Activated naive CD8-positive, alpha-beta T cell treated with anti-CD3 and anti-CD28 coated beads, Interleukin-2, amount 50 U/mL, for 24 hours (primary cell): ENCODE measurements around the gene EIF3B.
"Not testable (repeated sequence)": the region's sequence is repeated elsewhere in the genome, so short reads cannot be mapped to it uniquely, and the experiment has no call there.

Experiments
- ATAC-seq: fragments of 150-1000 bp; cut with Tn5 transposase; one replicate; pipeline ENCODE4 v1.10.0; 2021
- DNase-seq: peaks from one replicate; pipeline ENCODE4 v3.0.0; 2021
- H3K27ac Mint-ChIP-seq: one replicate; pipeline ENCODE4 v1.8.0; 2021; ENCODE audit warnings: mild to moderate bottlenecking, mixed read lengths
- H3K27me3 Mint-ChIP-seq: one replicate; pipeline ENCODE4 v1.8.0; 2021; ENCODE audit warnings: mixed read lengths
- H3K36me3 Mint-ChIP-seq: one replicate; pipeline ENCODE4 v1.8.0; 2021; ENCODE audit warnings: low read depth, mixed read lengths
- H3K4me1 Mint-ChIP-seq: one replicate; pipeline ENCODE4 v1.8.0; 2021; ENCODE audit warnings: mixed read lengths
- H3K4me3 Mint-ChIP-seq: one replicate; pipeline ENCODE4 v1.8.0; 2021; ENCODE audit warnings: mild to moderate bottlenecking, moderate library complexity, mixed read lengths
- H3K9me3 Mint-ChIP-seq: one replicate; pipeline ENCODE4 v1.8.0; 2021; ENCODE audit warnings: mixed read lengths

EIF3B gene

GRCh38 chr7:2357571-2357970 lies 2.9 kb downstream of the EIF3B start:
- ATAC-seq = no peak
- Mint-ChIP-seq H3K27me3 (peaks cover 3% of the 10 kb centered on the region), H3K36me3 (peaks cover 57% of the 10 kb centered on the region), H3K4me3 (peak overlapping the region; percentile 87), H3K4me1 (peaks cover 56% of the 10 kb centered on the region), H3K27ac (peak overlapping the region; percentile 50), H3K9me3 (no peaks in the 10 kb centered on the region)
- DNase-seq = no peak

GRCh38 chr7:2358968-2359527 lies 4.4 kb downstream of the EIF3B start:
- no peak overlapping the region for H3K4me3 Mint-ChIP-seq
- DNase-seq = no peak
- H3K9me3 Mint-ChIP-seq = no peaks in the 10 kb centered on the region
- ATAC-seq = no peak
- peaks cover 49% of the 10 kb centered on the region for H3K4me1 Mint-ChIP-seq
- H3K27ac Mint-ChIP-seq = peak overlapping the region; percentile 13
- H3K27me3 Mint-ChIP-seq = peaks cover 3% of the 10 kb centered on the region
- peaks cover 70% of the 10 kb centered on the region for H3K36me3 Mint-ChIP-seq

- DNase-seq = no peak
- Mint-ChIP-seq H3K27me3 (no peaks in the 10 kb centered on the region), H3K9me3 (no peaks in the 10 kb centered on the region), H3K27ac (peak overlapping the region; percentile 13), H3K36me3 (peaks cover 71% of the 10 kb centered on the region), H3K4me3 (no peak overlapping the region), H3K4me1 (peaks cover 44% of the 10 kb centered on the region)
- ATAC-seq = no peak
Observed at GRCh38 chr7:2359610-2360009, 5.0 kb downstream of the EIF3B start.

GRCh38 chr7:2360796-2361195 lies 6.2 kb downstream of the EIF3B start:
- Mint-ChIP-seq H3K9me3 (no peaks in the 10 kb centered on the region), H3K4me1 (peaks cover 44% of the 10 kb centered on the region), H3K27me3 (no peaks in the 10 kb centered on the region), H3K36me3 (peaks cover 80% of the 10 kb centered on the region), H3K27ac (peak overlapping the region; percentile 29), H3K4me3 (no peak overlapping the region)
- no peak for DNase-seq
- ATAC-seq = no peak

GRCh38 chr7:2362385-2363088 lies 7.9 kb downstream of the EIF3B start:
- ATAC-seq = no peak
- Mint-ChIP-seq H3K9me3 (no peaks in the 10 kb centered on the region), H3K4me3 (no peak overlapping the region), H3K27ac (peak overlapping the region; percentile 14), H3K4me1 (peaks cover 28% of the 10 kb centered on the region), H3K36me3 (peaks cover 79% of the 10 kb centered on the region), H3K27me3 (no peaks in the 10 kb centered on the region)
- DNase-seq = no peak

- Mint-ChIP-seq H3K36me3 (peaks cover 81% of the 10 kb centered on the region), H3K4me3 (no peak overlapping the region), H3K9me3 (no peaks in the 10 kb centered on the region), H3K4me1 (no peaks in the 10 kb centered on the region), H3K27me3 (no peaks in the 10 kb centered on the region), H3K27ac (no peak overlapping the region)
- no peak for DNase-seq
- no peak for ATAC-seq
Observed at GRCh38 chr7:2369139-2369538, 14.5 kb downstream of the EIF3B start.

GRCh38 chr7:2371329-2371728 lies 16.7 kb downstream of the EIF3B start:
- Mint-ChIP-seq H3K27ac (no peak overlapping the region), H3K27me3 (no peaks in the 10 kb centered on the region), H3K4me1 (no peaks in the 10 kb centered on the region), H3K4me3 (no peak overlapping the region), H3K36me3 (peaks cover 79% of the 10 kb centered on the region), H3K9me3 (no peaks in the 10 kb centered on the region)
- no peak for DNase-seq
- no peak for ATAC-seq

- Mint-ChIP-seq H3K27me3 (no peaks in the 10 kb centered on the region), H3K4me3 (no peak overlapping the region), H3K9me3 (no peaks in the 10 kb centered on the region), H3K27ac (no peak overlapping the region), H3K4me1 (no peaks in the 10 kb centered on the region), H3K36me3 (peaks cover 78% of the 10 kb centered on the region)
- no peak for ATAC-seq
- no peak for DNase-seq
Observed at GRCh38 chr7:2372724-2373123, 18.1 kb downstream of the EIF3B start.

- H3K4me3 Mint-ChIP-seq = no peak overlapping the region
- peaks cover 78% of the 10 kb centered on the region for H3K36me3 Mint-ChIP-seq
- H3K27me3 Mint-ChIP-seq = no peaks in the 10 kb centered on the region
- DNase-seq (no peak), ATAC-seq (no peak)
- H3K4me1 Mint-ChIP-seq = no peaks in the 10 kb centered on the region
- H3K27ac Mint-ChIP-seq = no peak overlapping the region
- H3K9me3 Mint-ChIP-seq = no peaks in the 10 kb centered on the region
Observed at GRCh38 chr7:2373124-2373556, 18.5 kb downstream of the EIF3B start.

GRCh38 chr7:2373646-2374045 lies 19.0 kb downstream of the EIF3B start:
- no peak overlapping the region for H3K4me3 Mint-ChIP-seq
- DNase-seq (no peak), ATAC-seq (no peak)
- no peaks in the 10 kb centered on the region for H3K9me3 Mint-ChIP-seq
- no peaks in the 10 kb centered on the region for H3K27me3 Mint-ChIP-seq
- no peaks in the 10 kb centered on the region for H3K4me1 Mint-ChIP-seq
- H3K27ac Mint-ChIP-seq = no peak overlapping the region
- peaks cover 80% of the 10 kb centered on the region for H3K36me3 Mint-ChIP-seq

- H3K4me3 Mint-ChIP-seq = no peak overlapping the region
- H3K36me3 Mint-ChIP-seq = peaks cover 79% of the 10 kb centered on the region
- H3K4me1 Mint-ChIP-seq = no peaks in the 10 kb centered on the region
- no peaks in the 10 kb centered on the region for H3K9me3 Mint-ChIP-seq
- DNase-seq (no peak), ATAC-seq (no peak)
- H3K27ac Mint-ChIP-seq = no peak overlapping the region
- H3K27me3 Mint-ChIP-seq = no peaks in the 10 kb centered on the region
Observed at GRCh38 chr7:2374401-2374800, 19.8 kb downstream of the EIF3B start.

- H3K27ac Mint-ChIP-seq = no peak overlapping the region
- no peak for DNase-seq
- H3K27me3 Mint-ChIP-seq = no peaks in the 10 kb centered on the region
- H3K9me3 Mint-ChIP-seq = no peaks in the 10 kb centered on the region
- peaks cover 80% of the 10 kb centered on the region for H3K36me3 Mint-ChIP-seq
- no peaks in the 10 kb centered on the region for H3K4me1 Mint-ChIP-seq
- no peak overlapping the region for H3K4me3 Mint-ChIP-seq
- peak; percentile 1 for ATAC-seq
Observed at GRCh38 chr7:2374830-2375728, 20.5 kb downstream of the EIF3B start.

GRCh38 chr7:2376351-2377154 lies 21.9 kb downstream of the EIF3B start:
- H3K27me3 Mint-ChIP-seq = no peaks in the 10 kb centered on the region
- peak overlapping the region; percentile 35 for H3K27ac Mint-ChIP-seq
- no peak for DNase-seq
- ATAC-seq = no peak
- peaks cover 81% of the 10 kb centered on the region for H3K36me3 Mint-ChIP-seq
- H3K4me1 Mint-ChIP-seq = no peaks in the 10 kb centered on the region
- no peak overlapping the region for H3K4me3 Mint-ChIP-seq
- H3K9me3 Mint-ChIP-seq = no peaks in the 10 kb centered on the region

- H3K27me3 Mint-ChIP-seq, H3K9me3 Mint-ChIP-seq, ATAC-seq, H3K4me1 Mint-ChIP-seq, DNase-seq, H3K27ac Mint-ChIP-seq, H3K4me3 Mint-ChIP-seq: not testable (repeated sequence)
- H3K36me3 Mint-ChIP-seq = peaks cover 80% of the 10 kb centered on the region
Observed at GRCh38 chr7:2377492-2377891, 22.9 kb downstream of the EIF3B start.
